ENCODE data around the gene NLK. TPM values are rescaled to one million over a fixed set of nuclear protein-coding genes. Genes with fewer than 3 reads are reported as not detected.

The NLK gene
- total RNA-seq, 1 experiment from 2014 or later: 12.8 TPM

- TF ChIP-seq CTCF (IDR thresholded peaks at IDR 0.05 in 2 of 3, conservative IDR thresholded peaks at IDR 0.05 in 1 of 3; ENCODE audit: borderline replicate concordance in 1 of 3, insufficient read depth in 1 of 3, low read depth in 2 of 3, low read length in 2 of 3) (no peak), CEBPB (IDR thresholded peaks at IDR 0.05; ENCODE audit: low read depth) (no peak), ZNF274 (IDR thresholded peaks at IDR 0.05; ENCODE audit: low read depth, low read length) (no peak), EGR1 (IDR thresholded peaks at IDR 0.05; ENCODE audit: low read depth) (no peak)
Measured at GRCh38 chr17:28199115-28199514, 156.6 kb downstream of the NLK start (continued).

DNA sequence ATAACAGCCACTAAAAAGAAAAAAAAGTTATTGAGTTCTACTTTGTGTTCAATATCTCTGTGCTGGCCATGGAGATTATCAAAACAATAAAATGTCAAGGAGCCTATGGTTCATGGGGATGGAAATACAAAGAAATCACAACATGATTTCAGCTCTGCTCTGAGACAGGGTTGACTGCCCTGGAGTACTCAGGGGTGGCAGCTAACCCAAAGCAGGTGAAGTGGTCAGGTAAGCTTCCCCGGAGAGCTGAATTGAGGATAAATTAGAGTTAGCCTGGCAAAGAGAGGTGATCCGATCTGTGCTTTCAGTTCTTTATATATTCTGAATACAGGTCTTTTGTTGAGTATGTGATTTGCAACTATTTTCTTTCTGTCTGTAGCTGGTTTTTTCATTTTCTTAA is 157.3 kb downstream of the NLK start:
- POLR2A ChIA-PET: no interaction called here
- Histone ChIP-seq H3K79me2 (ENCODE audit: insufficient read depth, low read length) (no peaks in the 10 kb centered on the region), H3K4me3 (replicated peaks in 1 of 2; ENCODE audit: low read depth in 1 of 2, low read length in 2 of 2) (no peak overlapping the region), H2AFZ (ENCODE audit: low read depth, low read length, poor library complexity, severe bottlenecking) (no peak overlapping the region), H3K9me2 (ENCODE audit: insufficient read depth) (no peaks in the 10 kb centered on the region), H3K27me3 (ENCODE audit: insufficient read depth, low read length) (no peaks in the 10 kb centered on the region), H3K36me3 (ENCODE audit: control insufficient read depth in 1 of 2, insufficient read depth in 2 of 2, low read length in 2 of 2) (no peaks in the 10 kb centered on the region; a peak in 1 of 4 replicates), H3K4me2 (ENCODE audit: low read length) (no peak overlapping the region), H3K9ac (ENCODE audit: low read length) (no peak overlapping the region), H4K20me1 (ENCODE audit: insufficient read depth) (no peaks in the 10 kb centered on the region), H3K27ac (ENCODE audit: low read depth, low read length) (no peak overlapping the region), H3K4me1 (ENCODE audit: control insufficient read depth in 1 of 2, insufficient read depth in 2 of 2, low read length in 2 of 2) (peaks cover 0 to 8% of the 10 kb centered on the region in 2 experiments; a peak in 2 of 4 replicates), H3K9me3 (ENCODE audit: control insufficient read depth in 1 of 2, insufficient read depth in 1 of 2, low read depth in 1 of 2, low read length in 2 of 2) (no peaks in the 10 kb centered on the region)
- TF ChIP-seq ZFX (IDR thresholded peaks at IDR 0.05): no peak
- no peak for TF ChIP-seq POLR2A (IDR thresholded peaks at IDR 0.05; ENCODE audit: borderline replicate concordance, extremely low read depth, insufficient read depth, insufficient read length)
- no peak for TF ChIP-seq SP1 (IDR thresholded peaks at IDR 0.05; ENCODE audit: low read depth)
- no peak for TF ChIP-seq JUND (IDR thresholded peaks at IDR 0.05)
- TF ChIP-seq ELF1 (IDR thresholded peaks at IDR 0.05; ENCODE audit: borderline replicate concordance, low read depth): no peak
- no peak for TF ChIP-seq MAX (IDR thresholded peaks at IDR 0.05)
- no peak for TF ChIP-seq SIN3A (IDR thresholded peaks at IDR 0.05; ENCODE audit: low read depth)
- TF ChIP-seq CBX3 (IDR thresholded peaks at IDR 0.05; ENCODE audit: low read depth): no peak
- CTCF ChIA-PET: no interaction called here
- DNase-seq (ENCODE audit: low read depth, low spot score) (no peak), ATAC-seq (no peak)
- intact Hi-C loops (cut with micrococcal nuclease): no loop called here
- BruUV-seq (replicated peaks): no TSS peak
- RAD21 ChIA-PET (ENCODE audit: low non-redundant PET in 1 of 2, low total read pairs in 2 of 2, uncharacterized antibody in 2 of 2, unreplicated experiment in 2 of 2): no interaction called here

Data from HCT116 (cell line).